Adrenal gland (tissue), 5 donors: ENCODE results near the gene COA5.

Experiments used
- POLR2A ChIP-seq, 2 donors: fragments of 450-650 bp; IDR thresholded peaks; one replicate each; pipeline ENCODE4 v1.6.1; 2017; ENCODE audit warnings: antibody characterized with exemption in 2 of 2, mild to moderate bottlenecking in 2 of 2, moderate library complexity in 1 of 2
- TF ChIP-seq, protein P1 (sequence below), 6 experiments: fragments of 450-650 bp in 4 of 6; fragments of 200-600 bp in 2 of 6; sonication (generic) in 1 of 6; IDR thresholded peaks; 1 replicate in 5 of 6; 2 replicates in 1 of 6; pipeline versions ENCODE4 v1.5.1 to v1.8.0; 2016 to 2021; ENCODE audit warnings: antibody characterized with exemption in 6 of 6, mild to moderate bottlenecking in 2 of 6, moderate library complexity in 1 of 6
- donor health status: DM: no; HTN: no; CAD: no.

DNA sequence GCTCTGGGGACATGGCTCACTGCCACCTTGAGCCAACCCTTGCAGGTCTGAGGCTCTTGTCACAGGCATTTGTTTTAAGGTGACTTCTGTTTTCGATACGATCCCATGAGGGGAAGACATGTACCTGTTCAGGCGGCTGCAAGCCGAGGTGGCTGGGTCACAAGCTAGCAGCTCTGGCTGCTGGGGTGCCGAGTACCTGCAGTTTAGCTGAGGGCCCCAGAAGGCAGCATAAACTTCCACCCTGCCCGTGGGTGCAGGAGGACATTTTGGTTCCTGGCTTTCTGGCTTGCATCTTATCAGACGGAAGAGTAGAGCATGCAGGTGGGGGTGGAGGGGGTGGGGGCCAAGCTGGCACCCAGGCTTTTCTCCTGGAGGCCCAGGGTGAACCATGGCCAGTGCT lies 28.4 kb downstream of the COA5 start:
- TF ChIP-seq, protein P1, sequence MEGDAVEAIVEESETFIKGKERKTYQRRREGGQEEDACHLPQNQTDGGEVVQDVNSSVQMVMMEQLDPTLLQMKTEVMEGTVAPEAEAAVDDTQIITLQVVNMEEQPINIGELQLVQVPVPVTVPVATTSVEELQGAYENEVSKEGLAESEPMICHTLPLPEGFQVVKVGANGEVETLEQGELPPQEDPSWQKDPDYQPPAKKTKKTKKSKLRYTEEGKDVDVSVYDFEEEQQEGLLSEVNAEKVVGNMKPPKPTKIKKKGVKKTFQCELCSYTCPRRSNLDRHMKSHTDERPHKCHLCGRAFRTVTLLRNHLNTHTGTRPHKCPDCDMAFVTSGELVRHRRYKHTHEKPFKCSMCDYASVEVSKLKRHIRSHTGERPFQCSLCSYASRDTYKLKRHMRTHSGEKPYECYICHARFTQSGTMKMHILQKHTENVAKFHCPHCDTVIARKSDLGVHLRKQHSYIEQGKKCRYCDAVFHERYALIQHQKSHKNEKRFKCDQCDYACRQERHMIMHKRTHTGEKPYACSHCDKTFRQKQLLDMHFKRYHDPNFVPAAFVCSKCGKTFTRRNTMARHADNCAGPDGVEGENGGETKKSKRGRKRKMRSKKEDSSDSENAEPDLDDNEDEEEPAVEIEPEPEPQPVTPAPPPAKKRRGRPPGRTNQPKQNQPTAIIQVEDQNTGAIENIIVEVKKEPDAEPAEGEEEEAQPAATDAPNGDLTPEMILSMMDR (IDR thresholded peaks at IDR 0.05) = no peak
- no peak for TF ChIP-seq POLR2A (IDR thresholded peaks at IDR 0.05)
